SK-N-SH treated with all-trans-retinoic acid at 6 μM for 48 hours (cell line): Measurements from ENCODE around the gene CAMK2A.

Source experiments
- ATAC-seq: fragments of 200-7000 bp; cut with Tn5 transposase; 3 replicates; pipeline ENCODE4 v1.9.1; 2020; ENCODE audit warnings: mild to moderate bottlenecking, moderate library complexity
- ARNTL ChIP-seq: fragments of 450-650 bp; formaldehyde crosslinking; IDR thresholded peaks from 2 replicates; pipeline ENCODE4 v1.5.0; 2020; ENCODE audit warnings: low read depth, mild to moderate bottlenecking, moderate library complexity, borderline replicate concordance
- BACH2 ChIP-seq: fragments of 250-450 bp; sonication (Bioruptor Pico); IDR thresholded peaks from 2 replicates; pipeline ENCODE4 v1.9.0; 2021; ENCODE audit warnings: mild to moderate bottlenecking, borderline replicate concordance
- CREB5 ChIP-seq: fragments of 250-450 bp; sonication (Bioruptor Pico); IDR thresholded peaks from 2 replicates; pipeline ENCODE4 v1.5.1; 2020; ENCODE audit warnings: low read depth, mild to moderate bottlenecking, moderate library complexity
- CSDC2 ChIP-seq: fragments of 250-450 bp; sonication (Bioruptor Pico); IDR thresholded peaks from 2 replicates; pipeline ENCODE4 v1.5.0; 2020; ENCODE audit warnings: mild to moderate bottlenecking, moderate library complexity
- CSRNP3 ChIP-seq: fragments of 250-450 bp; sonication (Bioruptor Pico); IDR thresholded peaks from 2 replicates; pipeline ENCODE4 v1.5.1; 2021; ENCODE audit warnings: mild to moderate bottlenecking, moderate library complexity
- ESRRG ChIP-seq: fragments of 250-450 bp; sonication (Bioruptor Pico); IDR thresholded peaks from 2 replicates; pipeline ENCODE4 v1.6.1; 2021; ENCODE audit warnings: mild to moderate bottlenecking
- GLIS3 ChIP-seq: fragments of 250-450 bp; sonication (Bioruptor Pico); IDR thresholded peaks from 2 replicates; pipeline ENCODE4 v1.5.0; 2020; ENCODE audit warnings: mild to moderate bottlenecking, moderate library complexity
- ISL1 ChIP-seq: fragments of 250-450 bp; sonication (Bioruptor Pico); IDR thresholded peaks from 2 replicates; pipeline ENCODE4 v2.1.2; 2022; ENCODE audit warnings: mild to moderate bottlenecking, moderate library complexity
- OSR1 ChIP-seq: fragments of 250-450 bp; sonication (Bioruptor Pico); IDR thresholded peaks from 2 replicates; pipeline ENCODE4 v1.8.0; 2022; ENCODE audit warnings: moderate library complexity, mild to moderate bottlenecking, inconsistent platforms
- PATZ1 ChIP-seq: fragments of 250-450 bp; sonication (Bioruptor Pico); IDR thresholded peaks from 2 replicates; pipeline ENCODE4 v1.8.0; 2020; ENCODE audit warnings: mild to moderate bottlenecking, moderate library complexity, borderline replicate concordance
- PPARA ChIP-seq: fragments of 250-450 bp; sonication (Bioruptor Pico); IDR thresholded peaks from 2 replicates; pipeline ENCODE4 v1.5.0; 2020; ENCODE audit warnings: mild to moderate bottlenecking, borderline replicate concordance
- RARB ChIP-seq: fragments of 250-450 bp; sonication (Bioruptor Pico); IDR thresholded peaks from 2 replicates; pipeline ENCODE4 v1.8.0; 2021; ENCODE audit warnings: mild to moderate bottlenecking, moderate library complexity
- SNAI2 ChIP-seq: fragments of 250-450 bp; sonication (Bioruptor Pico); IDR thresholded peaks from 2 replicates; pipeline ENCODE4 v1.5.0; 2020; ENCODE audit warnings: mild to moderate bottlenecking, moderate library complexity
- TOX ChIP-seq: fragments of 250-450 bp; sonication (Bioruptor Pico); IDR thresholded peaks from 2 replicates; pipeline ENCODE4 v1.8.0; 2021; ENCODE audit warnings: mild to moderate bottlenecking, moderate library complexity, borderline replicate concordance
- TSHZ2 ChIP-seq: fragments of 250-450 bp; sonication (Bioruptor Pico); IDR thresholded peaks from 2 replicates; pipeline ENCODE4 v1.5.0; 2020; ENCODE audit warnings: mild to moderate bottlenecking, moderate library complexity
- ZC3H10 ChIP-seq: fragments of 250-450 bp; sonication (Bioruptor Pico); IDR thresholded peaks from 2 replicates; pipeline ENCODE4 v1.5.1; 2021; ENCODE audit warnings: mild to moderate bottlenecking, moderate library complexity
- ZFP3 ChIP-seq: fragments of 250-450 bp; sonication (Bioruptor Pico); IDR thresholded peaks from 2 replicates; pipeline ENCODE4 v1.5.0; 2020; ENCODE audit warnings: mild to moderate bottlenecking, moderate library complexity
- ZFP30 ChIP-seq: fragments of 450-650 bp; formaldehyde crosslinking; IDR thresholded peaks from 2 replicates; pipeline ENCODE4 v1.5.0; 2022; ENCODE audit warnings: mild to moderate bottlenecking, moderate library complexity
- ZNF565 ChIP-seq: fragments of 450-650 bp; formaldehyde crosslinking; conservative IDR thresholded peaks from 2 replicates; pipeline ENCODE4 v1.5.0; 2020; ENCODE audit warnings: low read depth, mild to moderate bottlenecking, moderate library complexity
- ZNF70 ChIP-seq: fragments of 450-650 bp; formaldehyde crosslinking; IDR thresholded peaks from 2 replicates; pipeline ENCODE4 v1.5.0; 2020; ENCODE audit warnings: mild to moderate bottlenecking, moderate library complexity
- ZNF8 ChIP-seq: fragments of 450-650 bp; formaldehyde crosslinking; IDR thresholded peaks from 2 replicates; pipeline ENCODE4 v1.5.0; 2020; ENCODE audit warnings: mild to moderate bottlenecking, moderate library complexity

CAMK2A gene

GRCh38 chr5:150254774-150255173 lies 34.8 kb downstream of the CAMK2A start (continued):
- no peak for TF ChIP-seq CSRNP3 (CRISPR knock-in tag)
- TF ChIP-seq GLIS3 (CRISPR knock-in tag): no peak

- no peak for TF ChIP-seq ZNF565
- no peak for ATAC-seq
Measured at GRCh38 chr5:150254363-150254762, 35.2 kb downstream of the CAMK2A start.

GRCh38 chr5:150253416-150254208 lies 36.0 kb downstream of the CAMK2A start:
- TF ChIP-seq ZNF565 (no peak), RARB (no peak), SNAI2 (CRISPR knock-in tag) (no peak), ZFP30 (CRISPR knock-in tag) (no peak), ZNF8 (CRISPR knock-in tag) (no peak), CSDC2 (CRISPR knock-in tag) (no peak), TOX (CRISPR knock-in tag) (no peak), CREB5 (no peak), ZC3H10 (CRISPR knock-in tag) (no peak), OSR1 (no peak), ZNF70 (no peak), ESRRG (CRISPR knock-in tag) (no peak), ISL1 (CRISPR knock-in tag) (no peak), BACH2 (CRISPR knock-in tag) (no peak), ARNTL (CRISPR knock-in tag) (no peak), PPARA (CRISPR knock-in tag) (no peak)
- ATAC-seq: no peak

- ATAC-seq: no peak
- TF ChIP-seq OSR1 (no peak), TOX (CRISPR knock-in tag) (no peak), ZNF565 (no peak), GLIS3 (CRISPR knock-in tag) (no peak), RARB (no peak), PPARA (CRISPR knock-in tag) (no peak), CSDC2 (CRISPR knock-in tag) (no peak), PATZ1 (CRISPR knock-in tag) (no peak), ZNF70 (no peak), ZNF8 (CRISPR knock-in tag) (no peak), CREB5 (no peak), ARNTL (CRISPR knock-in tag) (no peak), ISL1 (CRISPR knock-in tag) (no peak), ZFP3 (CRISPR knock-in tag) (no peak), SNAI2 (CRISPR knock-in tag) (no peak), ZC3H10 (CRISPR knock-in tag) (no peak)
Measured at GRCh38 chr5:150252489-150252888, 37.1 kb downstream of the CAMK2A start.

- TF ChIP-seq SNAI2 (CRISPR knock-in tag): no peak
- no peak for TF ChIP-seq OSR1
- no peak for TF ChIP-seq ZFP3 (CRISPR knock-in tag)
- no peak for TF ChIP-seq ARNTL (CRISPR knock-in tag)
- TF ChIP-seq TOX (CRISPR knock-in tag): no peak
- no peak for TF ChIP-seq TSHZ2 (CRISPR knock-in tag)
Measured at GRCh38 chr5:150251504-150251903, 38.1 kb downstream of the CAMK2A start.

More at GRCh38 chr5:150251504-150251903, 38.1 kb downstream of the CAMK2A start:
- no peak for ATAC-seq
